Stimulated activated CD8-positive, alpha-beta memory T cell treated with anti-CD3 and anti-CD28 coated beads, Interleukin-7, amount 100 ng/mL, for 1 hour (primary cell): ENCODE measurements around the gene HOATZ.

Source experiments
- DNase-seq, 2 donors: peaks; one replicate each; pipeline ENCODE4 v3.0.0-alpha.2; 2020; ENCODE audit warnings: low read depth in 2 of 2

The HOATZ gene

GRCh38 chr11:111577821-111578220, 63.2 kb downstream of the HOATZ start:
- no peak for DNase-seq

DNA sequence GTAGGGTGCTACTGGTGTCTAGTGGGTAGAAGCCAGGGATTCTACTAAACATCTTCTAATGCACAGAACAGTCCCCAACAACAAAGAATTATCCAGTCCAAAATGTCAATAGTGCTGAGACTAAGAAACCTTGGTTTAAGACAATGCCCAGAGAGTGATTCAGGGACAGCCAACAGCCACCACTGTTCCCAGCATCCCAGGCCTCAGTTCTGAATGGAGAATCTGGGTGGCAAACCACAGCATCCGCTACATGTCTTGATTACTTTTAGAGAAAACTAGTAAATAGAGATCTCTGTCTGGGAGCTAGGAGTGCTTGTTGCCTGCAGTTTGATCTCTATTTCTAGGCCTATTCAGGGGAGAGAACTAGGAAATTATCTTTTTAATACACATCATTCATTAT, 66.8 kb downstream of the HOATZ start:
- no peak for DNase-seq

DNA sequence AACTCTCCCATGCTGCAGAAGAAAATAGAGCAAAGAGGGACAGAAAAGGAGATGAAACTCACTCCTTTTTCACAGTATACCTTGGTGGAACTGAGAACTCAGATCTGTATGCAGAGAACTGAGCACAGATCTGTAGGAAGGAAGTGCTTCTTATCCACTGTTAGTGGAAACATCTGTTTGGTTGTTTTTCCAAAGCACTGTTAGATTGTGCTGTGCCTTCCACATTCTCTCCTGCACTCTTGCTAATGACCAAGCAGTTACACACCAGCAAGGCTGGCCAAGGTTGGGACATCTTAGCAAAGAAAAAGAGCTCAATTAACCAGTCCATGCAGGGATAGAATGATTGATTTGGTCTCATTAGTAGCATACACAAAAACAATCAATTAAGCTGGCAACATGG, 67.6 kb downstream of the HOATZ start:
- DNase-seq, result no peak

DNA sequence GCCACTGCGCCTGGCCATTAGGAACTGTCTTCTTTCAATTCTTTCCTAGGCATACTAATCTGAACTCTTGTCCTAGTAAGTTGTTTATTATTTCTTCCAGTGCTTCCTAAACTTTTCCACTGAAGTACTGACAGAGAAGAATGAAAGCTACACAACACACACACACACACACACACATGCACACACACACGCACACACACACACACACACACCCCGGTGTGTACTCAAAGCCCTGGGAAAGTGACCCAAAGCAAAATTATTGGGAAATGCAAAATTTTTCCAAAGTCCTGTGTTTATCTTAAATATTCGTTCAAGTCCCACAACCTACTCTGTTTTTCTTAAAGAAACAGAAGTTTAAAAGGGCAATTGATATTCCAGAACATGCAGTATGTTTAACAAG, 68.3 kb downstream of the HOATZ start:
- no peak for DNase-seq

DNA sequence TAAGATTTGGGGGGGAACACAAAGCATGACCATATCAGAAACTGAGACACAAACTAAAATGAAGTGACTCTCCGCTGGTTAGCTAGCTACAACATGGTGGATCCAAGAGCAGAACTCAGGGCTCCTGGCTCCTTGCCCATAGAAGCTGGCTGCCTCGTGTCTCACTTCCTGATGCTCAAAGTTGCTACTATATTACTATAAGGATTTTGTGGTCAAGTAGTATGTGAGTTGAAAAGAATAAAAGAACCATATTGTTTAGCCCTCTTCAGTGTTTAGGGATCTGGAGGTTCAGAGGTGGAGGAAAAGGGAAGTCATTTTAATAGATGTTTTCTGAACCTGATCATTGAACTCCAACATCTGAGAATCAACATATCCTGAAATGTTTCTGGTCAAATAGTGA, 70.8 kb downstream of the HOATZ start:
- no peak for DNase-seq

DNA sequence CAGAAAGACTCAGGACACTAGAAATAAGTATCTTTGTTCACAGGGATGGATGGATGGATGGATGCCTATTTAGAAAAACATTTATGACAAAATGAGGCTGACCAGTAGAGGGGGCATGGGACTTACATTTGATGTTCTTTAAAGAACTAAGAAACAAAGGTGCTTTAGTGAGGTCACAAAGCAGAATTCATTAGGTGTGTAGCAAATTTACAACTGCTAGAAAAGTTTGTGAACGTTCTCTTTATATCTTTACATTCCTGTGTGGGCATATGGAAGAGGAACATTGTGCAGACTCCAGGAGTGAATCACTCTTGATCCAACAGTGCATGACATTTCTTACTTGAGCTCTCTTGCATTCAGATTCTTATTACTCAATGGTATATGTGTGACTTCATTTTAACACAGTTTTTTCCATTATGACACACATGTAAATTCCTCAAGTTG, 71.8 kb downstream of the HOATZ start:
- no peak for DNase-seq
